Measurements from ENCODE around the gene RBM45.
A peak's percentile ranks its signal among the peaks of the same experiment; 100 is the strongest.
"Not testable (repeated sequence)": the region's sequence is repeated elsewhere in the genome, so short reads cannot be mapped to it uniquely, and the experiment has no call there.

RBM45 gene

GRCh38 chr2:178106053-178106452 lies 6.2 kb upstream of the RBM45 start:
- no peak for DNase-seq

- DNase-seq: no peak
These were observed 4.1 kb upstream of the RBM45 start for GRCh38 chr2:178108176-178108575.

- DNase-seq: peak in 1 of 56 donors; percentile 23
These were observed 2.4 kb upstream of the RBM45 start for GRCh38 chr2:178109813-178110212.

- DNase-seq: no peak
These were observed 1.6 kb upstream of the RBM45 start for GRCh38 chr2:178110681-178111080.

GRCh38 chr2:178111743-178112142 lies 494 bp upstream of the RBM45 start:
- DNase-seq: no peak

- no peak for DNase-seq
These were observed 2.2 kb downstream of the RBM45 start for GRCh38 chr2:178114462-178114861.

GRCh38 chr2:178115271-178115670 lies 3.0 kb downstream of the RBM45 start:
- DNase-seq: no peak

- DNase-seq: no peak
These were observed 5.5 kb downstream of the RBM45 start for GRCh38 chr2:178117725-178118124.

- DNase-seq: no peak
These were observed 7.1 kb downstream of the RBM45 start for GRCh38 chr2:178119179-178119922.

- DNase-seq: no peak
These were observed 10.9 kb downstream of the RBM45 start for GRCh38 chr2:178123163-178123562.

- no peak for DNase-seq
These were observed 12.9 kb downstream of the RBM45 start for GRCh38 chr2:178125125-178125524.

GRCh38 chr2:178125862-178126261 lies 13.6 kb downstream of the RBM45 start:
- DNase-seq: no peak

GRCh38 chr2:178128836-178129630 lies 16.8 kb downstream of the RBM45 start:
- DNase-seq: no peak

GRCh38 chr2:178136321-178137025 lies 24.2 kb downstream of the RBM45 start:
- no peak for DNase-seq

GRCh38 chr2:178142274-178143065 lies 30.2 kb downstream of the RBM45 start:
- DNase-seq: no peak

GRCh38 chr2:178143481-178143880 lies 31.2 kb downstream of the RBM45 start:
- no peak for DNase-seq

GRCh38 chr2:178152033-178152432 lies 39.8 kb downstream of the RBM45 start:
- no peak for DNase-seq

GRCh38 chr2:178152542-178152941 lies 40.3 kb downstream of the RBM45 start:
- no peak for DNase-seq

GRCh38 chr2:178152977-178153376 lies 40.7 kb downstream of the RBM45 start:
- no peak for DNase-seq

GRCh38 chr2:178153878-178154277 lies 41.6 kb downstream of the RBM45 start:
- DNase-seq: not testable (repeated sequence)

GRCh38 chr2:178155524-178155923 lies 43.3 kb downstream of the RBM45 start:
- no peak for DNase-seq
